AG04450 (cell line): ENCODE data around the gene CELA1. TPM values are rescaled to one million over a fixed set of nuclear protein-coding genes. Genes with fewer than 3 reads are reported as not detected.

ENCODE experiments used
- CTCF ChIA-PET: fragments of 300-600, 350-600 bp; formaldehyde crosslinking; extraction: SDS; loops from one replicate; lab custom pipeline; 2022; ENCODE audit warnings: antibody characterized with exemption, inconsistent platforms; lab: Charles Lee
- POLR2A ChIA-PET: fragments of 350-600 bp; formaldehyde crosslinking; extraction: SDS; loops from one replicate; lab custom pipeline; 2021; ENCODE audit warnings: antibody characterized with exemption, inconsistent platforms; lab: Yijun Ruan, JAX
- DNase-seq: peaks from one replicate; pipeline ENCODE4 v3.0.0-alpha.2; 2011; ENCODE audit warnings: low read depth, low spot score
- H3K27ac ChIP-seq: one replicate; pipeline ENCODE4 v1.5.1; 2012; ENCODE audit warnings: low read depth, low read length, control low read depth
- H3K27me3 ChIP-seq: one replicate; pipeline ENCODE4 v1.6.0; 2012; ENCODE audit warnings: low read length; ENCODE audit not compliant: control insufficient read depth, insufficient read depth
- H3K4me3 ChIP-seq: 2 replicates; pipeline ENCODE4 v1.5.1; 2011; ENCODE audit warnings: mild to moderate bottlenecking, low read depth, low read length, control low read depth
- H3K9me3 ChIP-seq: 2 replicates; pipeline ENCODE4 v1.5.1; 2012; ENCODE audit warnings: low read length; ENCODE audit not compliant: control insufficient read depth, insufficient read depth
- CTCF ChIP-seq: IDR thresholded peaks from 2 replicates; pipeline ENCODE4 v1.5.1; 2011; ENCODE audit warnings: low read depth, low read length, control low read depth, inconsistent platforms
- polyA plus RNA-seq: library from polyadenylated mRNA; depleted of rRNA; stranded (reverse); fragments of >200 nt; gene quantifications from 2 replicates; pipeline ENCODE4 v1.2.3, GENCODE V29; 2011

The CELA1 gene
- polyA plus RNA-seq, 1 experiment = 0.79 TPM

DNA sequence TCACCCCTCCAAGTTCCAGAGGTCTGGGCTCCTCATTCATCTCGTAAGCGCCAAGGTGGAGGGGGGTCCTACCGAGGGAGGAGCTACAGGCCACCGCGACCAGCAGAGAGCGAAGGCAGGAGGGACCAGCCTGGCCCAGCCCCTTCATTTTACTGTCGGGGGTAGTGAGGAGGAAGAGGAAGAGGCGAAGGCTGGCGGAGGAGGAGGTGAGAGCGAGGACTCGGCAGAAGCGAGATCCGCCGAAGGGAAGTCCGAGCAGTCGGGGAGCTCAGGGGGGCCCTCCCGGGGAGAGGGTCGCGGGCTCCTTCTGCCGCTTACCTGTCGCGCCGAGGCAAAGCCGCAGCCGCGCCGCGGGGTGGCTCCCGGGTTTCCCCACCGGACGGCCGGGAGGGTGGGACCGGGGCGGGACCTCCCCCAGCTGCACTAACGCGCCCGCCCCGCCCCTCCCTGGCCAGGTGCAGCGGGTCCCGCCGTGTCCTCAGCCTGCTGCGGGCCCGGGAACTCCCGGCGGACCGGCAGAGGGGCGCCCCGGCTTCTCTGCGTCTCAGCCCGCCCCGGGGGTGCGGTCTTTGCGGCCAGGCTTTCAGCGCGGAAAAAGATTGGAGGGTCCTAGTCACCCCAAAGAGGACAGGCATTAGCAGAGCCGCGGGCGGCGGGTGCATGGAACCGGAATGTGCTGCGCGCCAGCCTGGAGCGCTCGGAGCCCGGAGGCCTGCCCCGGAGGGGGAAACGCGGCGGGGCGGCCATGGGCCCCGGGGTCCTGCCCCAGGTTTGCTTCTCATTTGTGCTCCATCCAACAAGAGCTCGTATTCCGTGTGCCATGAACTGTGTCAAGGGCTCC, 45.0 kb upstream of the CELA1 start, which contains the start of gene GALNT6:
Gene GALNT6 (minus strand): TSS at position 124 of the 841 bp plus-strand sequence. CDS start 11,625 bp downstream, outside the sequence.
- Histone ChIP-seq H3K27me3 (no peaks in the 10 kb centered on the region), H3K4me3 (peak within 1 kb of the TSS; percentile 68), H3K9me3 (no peaks in the 10 kb centered on the region), H3K27ac (peak within 1 kb of the TSS; percentile 81)
- ChIA-PET CTCF (interaction anchor here (0.7 kb wide), 1 partner anchor 141 kb away, joined by 3 read pairs; no protein-coding TSS in a partner anchor), POLR2A (interaction anchor here (0.6 to 2.5 kb wide), 2 partner anchors 20 to 43 kb away, joined by 4 to 12 read pairs; no protein-coding TSS in a partner anchor)
- TF ChIP-seq CTCF = no peak
- DNase-seq = no peak

GRCh38 chr12:51390891-51391282, 44.4 kb upstream of the CELA1 start:
- H3K27ac ChIP-seq = peak overlapping the region; percentile 81
- H3K9me3 ChIP-seq = no peaks in the 10 kb centered on the region
- no peaks in the 10 kb centered on the region for H3K27me3 ChIP-seq
- DNase-seq = no peak
- POLR2A ChIA-PET = interaction anchor here (0.6 to 2.5 kb wide), 2 partner anchors 19 to 42 kb away, joined by 4 to 12 read pairs; no protein-coding TSS in a partner anchor
- CTCF ChIA-PET = no interaction called here
- TF ChIP-seq CTCF = no peak
- peak overlapping the region; percentile 68 for H3K4me3 ChIP-seq

- TF ChIP-seq CTCF = no peak
- POLR2A ChIA-PET = interaction anchor here (0.6 to 2.5 kb wide), 3 partner anchors 19 to 42 kb away, joined by 4 to 12 read pairs (median 6); no protein-coding TSS in a partner anchor
- peak overlapping the region; percentile 68; the same call in 1 of the 2 replicates for H3K4me3 ChIP-seq
These were observed 44.0 kb upstream of the CELA1 start for GRCh38 chr12:51390457-51390856.

GRCh38 chr12:51389302-51389999, 43.0 kb upstream of the CELA1 start:
- H3K27me3 ChIP-seq = no peaks in the 10 kb centered on the region
- no peak for TF ChIP-seq CTCF
- POLR2A ChIA-PET = interaction anchor here (1.9 kb wide), 1 partner anchor 18 kb away, joined by 14 read pairs; no protein-coding TSS in a partner anchor
- H3K27ac ChIP-seq = peak overlapping the region; percentile 75
- no peaks in the 10 kb centered on the region for H3K9me3 ChIP-seq
- no peak overlapping the region; the same call in 1 of the 2 replicates for H3K4me3 ChIP-seq
- DNase-seq = peak; percentile 79
- CTCF ChIA-PET = interaction anchor here (0.6 kb wide), 2 partner anchors 18 to 171 kb away, joined by 3 read pairs; no protein-coding TSS in a partner anchor

More at GRCh38 chr12:51390457-51390856, 44.0 kb upstream of the CELA1 start:
- H3K9me3 ChIP-seq = no peaks in the 10 kb centered on the region
- peak overlapping the region; percentile 39 for H3K27ac ChIP-seq
- CTCF ChIA-PET = no interaction called here
- no peak for DNase-seq
- no peaks in the 10 kb centered on the region for H3K27me3 ChIP-seq
